Measurements from ENCODE around the gene PEA15. TPM values are rescaled to one million over a fixed set of nuclear protein-coding genes. Genes with fewer than 3 reads are reported as not detected.

PEA15 gene
- total RNA-seq, 1 donor from 2014 or later = 197 TPM

GRCh38 chr1:160178731-160179130 is 26.5 kb upstream of the PEA15 start:
- Mint-ChIP-seq H3K9me3 (ENCODE audit: unreplicated experiment) (no peaks in the 10 kb centered on the region), H3K4me1 (ENCODE audit: unreplicated experiment) (no peaks in the 10 kb centered on the region), H3K27me3 (ENCODE audit: unreplicated experiment) (peaks cover 28% of the 10 kb centered on the region), H3K36me3 (ENCODE audit: unreplicated experiment) (no peaks in the 10 kb centered on the region), H3K4me3 (ENCODE audit: unreplicated experiment) (no peak overlapping the region), H3K27ac (ENCODE audit: unreplicated experiment) (no peak overlapping the region)
- no peak for DNase-seq (ENCODE audit: extremely low spot score, unreplicated experiment)
- TF ChIP-seq, protein P1, sequence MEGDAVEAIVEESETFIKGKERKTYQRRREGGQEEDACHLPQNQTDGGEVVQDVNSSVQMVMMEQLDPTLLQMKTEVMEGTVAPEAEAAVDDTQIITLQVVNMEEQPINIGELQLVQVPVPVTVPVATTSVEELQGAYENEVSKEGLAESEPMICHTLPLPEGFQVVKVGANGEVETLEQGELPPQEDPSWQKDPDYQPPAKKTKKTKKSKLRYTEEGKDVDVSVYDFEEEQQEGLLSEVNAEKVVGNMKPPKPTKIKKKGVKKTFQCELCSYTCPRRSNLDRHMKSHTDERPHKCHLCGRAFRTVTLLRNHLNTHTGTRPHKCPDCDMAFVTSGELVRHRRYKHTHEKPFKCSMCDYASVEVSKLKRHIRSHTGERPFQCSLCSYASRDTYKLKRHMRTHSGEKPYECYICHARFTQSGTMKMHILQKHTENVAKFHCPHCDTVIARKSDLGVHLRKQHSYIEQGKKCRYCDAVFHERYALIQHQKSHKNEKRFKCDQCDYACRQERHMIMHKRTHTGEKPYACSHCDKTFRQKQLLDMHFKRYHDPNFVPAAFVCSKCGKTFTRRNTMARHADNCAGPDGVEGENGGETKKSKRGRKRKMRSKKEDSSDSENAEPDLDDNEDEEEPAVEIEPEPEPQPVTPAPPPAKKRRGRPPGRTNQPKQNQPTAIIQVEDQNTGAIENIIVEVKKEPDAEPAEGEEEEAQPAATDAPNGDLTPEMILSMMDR (IDR thresholded peaks at IDR 0.05) = no peak

GRCh38 chr1:160179336-160179735 is 25.8 kb upstream of the PEA15 start:
- TF ChIP-seq, protein P1 (IDR thresholded peaks at IDR 0.05) = no peak
- no peak overlapping the region for H3K4me3 Mint-ChIP-seq (ENCODE audit: unreplicated experiment)
- H3K36me3 Mint-ChIP-seq (ENCODE audit: unreplicated experiment) = no peaks in the 10 kb centered on the region
- H3K27ac Mint-ChIP-seq (ENCODE audit: unreplicated experiment) = no peak overlapping the region
- DNase-seq (ENCODE audit: extremely low spot score, unreplicated experiment) = no peak
- H3K4me1 Mint-ChIP-seq (ENCODE audit: unreplicated experiment) = no peaks in the 10 kb centered on the region
- no peaks in the 10 kb centered on the region for H3K9me3 Mint-ChIP-seq (ENCODE audit: unreplicated experiment)
- H3K27me3 Mint-ChIP-seq (ENCODE audit: unreplicated experiment) = peaks cover 23% of the 10 kb centered on the region

DNA sequence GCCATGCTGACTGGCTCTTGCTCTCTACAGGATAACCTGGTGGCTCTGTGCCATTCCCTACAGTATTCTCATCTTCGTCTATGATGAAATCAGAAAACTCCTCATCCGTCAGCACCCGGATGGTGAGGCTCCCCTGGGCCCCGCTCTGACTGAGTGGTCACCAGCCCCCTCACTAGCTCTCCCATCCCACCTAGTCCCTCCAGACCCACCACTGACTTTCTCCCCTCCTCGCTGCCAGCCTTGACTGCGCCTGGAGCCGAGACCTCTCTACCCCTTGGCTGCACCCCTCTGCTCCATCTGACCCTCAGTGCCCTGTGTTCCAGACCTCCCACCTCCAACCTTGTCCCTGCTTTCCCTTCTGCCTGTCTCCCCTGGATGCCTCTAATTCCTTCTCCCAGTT is 18.9 kb upstream of the PEA15 start:
- Mint-ChIP-seq H3K4me1 (ENCODE audit: unreplicated experiment) (peaks cover 5% of the 10 kb centered on the region), H3K4me3 (ENCODE audit: unreplicated experiment) (no peak overlapping the region), H3K27ac (ENCODE audit: unreplicated experiment) (no peak overlapping the region), H3K27me3 (ENCODE audit: unreplicated experiment) (peaks cover 14% of the 10 kb centered on the region), H3K9me3 (ENCODE audit: unreplicated experiment) (no peaks in the 10 kb centered on the region), H3K36me3 (ENCODE audit: unreplicated experiment) (no peaks in the 10 kb centered on the region)
- no peak for DNase-seq (ENCODE audit: extremely low spot score, unreplicated experiment)
- TF ChIP-seq, protein P1 (IDR thresholded peaks at IDR 0.05) = no peak

GRCh38 chr1:160186729-160187128 is 18.5 kb upstream of the PEA15 start:
- peaks cover 5% of the 10 kb centered on the region for H3K4me1 Mint-ChIP-seq (ENCODE audit: unreplicated experiment)
- H3K27me3 Mint-ChIP-seq (ENCODE audit: unreplicated experiment) = peaks cover 11% of the 10 kb centered on the region
- no peak overlapping the region for H3K4me3 Mint-ChIP-seq (ENCODE audit: unreplicated experiment)
- H3K9me3 Mint-ChIP-seq (ENCODE audit: unreplicated experiment) = no peaks in the 10 kb centered on the region
- H3K27ac Mint-ChIP-seq (ENCODE audit: unreplicated experiment) = no peak overlapping the region
- TF ChIP-seq, protein P1 (IDR thresholded peaks at IDR 0.05) = no peak
- no peaks in the 10 kb centered on the region for H3K36me3 Mint-ChIP-seq (ENCODE audit: unreplicated experiment)
- DNase-seq (ENCODE audit: extremely low spot score, unreplicated experiment) = no peak

GRCh38 chr1:160187407-160187806 is 17.8 kb upstream of the PEA15 start:
- DNase-seq (ENCODE audit: extremely low spot score, unreplicated experiment) = no peak
- H3K27ac Mint-ChIP-seq (ENCODE audit: unreplicated experiment) = no peak overlapping the region
- H3K4me1 Mint-ChIP-seq (ENCODE audit: unreplicated experiment) = peaks cover 5% of the 10 kb centered on the region
- peaks cover 9% of the 10 kb centered on the region for H3K27me3 Mint-ChIP-seq (ENCODE audit: unreplicated experiment)
- TF ChIP-seq, protein P1 (IDR thresholded peaks at IDR 0.05) = no peak
- no peak overlapping the region for H3K4me3 Mint-ChIP-seq (ENCODE audit: unreplicated experiment)
- H3K36me3 Mint-ChIP-seq (ENCODE audit: unreplicated experiment) = no peaks in the 10 kb centered on the region
- H3K9me3 Mint-ChIP-seq (ENCODE audit: unreplicated experiment) = no peaks in the 10 kb centered on the region
